NCI-H774 (cell line): ENCODE results near the gene PRDM2.

Source experiments
- DNase-seq: peaks from one replicate; lab custom pipeline; 2025; lab: John Stamatoyannopoulos, UW

Gene PRDM2

DNA sequence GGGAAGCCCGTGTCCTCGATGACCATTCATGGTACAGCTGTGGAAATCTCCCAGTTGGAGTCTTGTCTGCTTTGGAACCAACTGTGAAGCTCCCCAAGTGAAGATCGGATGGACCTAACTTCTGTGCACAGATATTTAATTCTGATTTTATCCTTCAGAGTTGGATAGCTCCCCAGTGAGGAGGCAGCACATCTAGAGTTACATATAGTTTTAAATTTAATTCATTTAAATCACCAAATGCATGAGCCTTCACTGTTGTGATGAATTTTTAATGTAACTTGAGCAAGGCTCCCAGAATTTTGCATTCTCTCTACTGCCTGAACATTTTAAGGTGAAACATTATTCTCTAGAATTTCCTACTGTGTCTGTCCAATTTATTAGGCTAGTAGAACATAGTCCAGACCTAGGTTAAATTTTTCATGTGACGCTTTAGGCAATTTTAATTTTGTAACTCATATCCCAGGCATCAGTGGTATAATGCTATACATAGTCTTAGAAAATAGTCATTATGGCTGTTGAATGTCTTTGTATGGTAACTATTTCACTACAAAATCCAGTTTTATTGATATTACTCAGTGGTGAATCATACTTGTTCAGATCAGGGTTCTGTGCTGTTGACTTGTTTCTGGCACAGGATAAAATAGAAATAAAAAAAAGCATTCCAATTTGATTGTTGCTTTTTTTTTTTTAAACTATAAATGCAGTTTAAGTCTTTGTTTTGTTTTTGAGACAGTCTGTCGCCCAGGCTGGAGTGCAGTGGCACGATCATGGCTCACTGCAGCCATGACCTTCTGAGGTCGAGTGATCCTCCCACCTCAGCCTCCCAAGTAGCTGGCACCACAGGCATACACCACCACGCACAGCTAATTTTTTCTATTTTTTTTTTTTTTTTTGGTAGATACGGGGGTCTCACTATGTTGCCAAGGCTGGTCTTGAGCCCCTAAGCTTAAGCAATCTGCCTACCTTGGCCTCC is 66.9 kb downstream of the PRDM2 start:
- no peak for DNase-seq

GRCh38 chr1:13769212-13769611 is 69.2 kb downstream of the PRDM2 start:
- DNase-seq: no peak

GRCh38 chr1:13769830-13770229 is 69.8 kb downstream of the PRDM2 start:
- no peak for DNase-seq

DNA sequence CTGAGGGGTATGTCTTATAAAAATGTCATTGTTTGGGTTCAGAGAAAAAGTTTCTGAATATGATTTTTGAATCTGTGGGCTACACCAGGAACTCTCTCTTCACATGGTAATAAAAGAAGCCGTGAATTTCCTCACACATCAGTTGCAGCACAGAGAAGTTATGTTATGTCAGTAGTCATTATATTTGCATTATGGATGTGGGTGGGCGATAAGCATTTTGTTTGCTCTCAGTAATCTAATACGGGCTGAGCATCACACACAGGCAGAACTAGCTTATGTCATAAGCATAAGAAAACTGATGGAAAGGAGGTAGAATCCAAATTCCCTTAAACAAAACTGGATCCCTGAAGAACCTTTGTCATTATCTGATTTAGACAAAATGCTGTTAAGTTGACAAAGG is 70.8 kb downstream of the PRDM2 start:
- no peak for DNase-seq

GRCh38 chr1:13771745-13772144 is 71.8 kb downstream of the PRDM2 start:
- DNase-seq: no peak

DNA sequence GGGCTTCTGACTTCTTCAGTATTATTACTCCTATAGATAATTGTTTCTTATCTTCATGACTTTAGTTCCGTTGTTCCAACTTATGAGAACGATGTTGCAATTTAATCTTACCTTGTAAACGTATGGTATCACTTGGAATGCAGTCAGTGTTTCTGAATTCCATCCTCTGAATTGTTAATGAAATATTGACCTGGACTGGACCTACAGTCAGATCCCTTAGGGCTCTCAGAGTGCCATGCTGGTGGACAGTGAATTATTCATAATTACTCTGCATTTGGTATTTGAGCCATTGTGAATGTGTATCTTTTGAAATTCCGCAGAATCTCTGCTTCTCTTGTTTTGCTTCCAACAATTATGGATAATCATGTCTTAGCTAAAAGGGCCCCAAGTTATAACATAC is 72.3 kb downstream of the PRDM2 start:
- DNase-seq: no peak

GRCh38 chr1:13774121-13774520 is 74.1 kb downstream of the PRDM2 start:
- no peak for DNase-seq

GRCh38 chr1:13775459-13775858 is 75.5 kb downstream of the PRDM2 start:
- no peak for DNase-seq

DNA sequence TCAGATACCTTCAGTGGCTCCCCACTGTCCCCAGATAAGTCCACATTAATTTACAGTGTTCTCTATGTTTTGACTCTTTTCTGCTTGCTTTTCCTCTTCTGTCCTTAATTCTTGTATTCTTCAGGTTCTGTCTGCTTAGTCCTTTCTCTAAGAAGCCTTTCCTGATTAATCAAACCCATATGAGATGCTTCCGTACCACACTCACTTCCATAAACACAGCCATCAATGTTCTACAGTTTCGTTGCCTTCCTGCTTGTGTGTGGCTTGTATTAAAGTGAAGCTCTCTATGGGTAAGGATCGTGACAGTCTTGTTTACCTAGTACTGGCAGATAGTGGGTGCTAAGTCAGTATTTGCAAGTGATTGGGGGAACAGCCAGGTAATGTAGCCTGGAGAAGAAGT is 75.9 kb downstream of the PRDM2 start:
- DNase-seq: no peak

DNA sequence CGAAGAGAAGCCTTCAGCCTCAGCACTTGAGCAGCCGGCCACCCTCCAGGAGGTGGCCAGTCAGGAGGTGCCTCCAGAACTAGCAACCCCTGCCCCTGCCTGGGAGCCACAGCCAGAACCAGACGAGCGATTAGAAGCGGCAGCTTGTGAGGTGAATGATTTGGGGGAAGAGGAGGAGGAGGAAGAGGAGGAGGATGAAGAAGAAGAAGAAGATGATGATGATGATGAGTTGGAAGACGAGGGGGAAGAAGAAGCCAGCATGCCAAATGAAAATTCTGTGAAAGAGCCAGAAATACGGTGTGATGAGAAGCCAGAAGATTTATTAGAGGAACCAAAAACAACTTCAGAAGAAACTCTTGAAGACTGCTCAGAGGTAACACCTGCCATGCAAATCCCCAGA is 78.4 kb downstream of the PRDM2 start:
- DNase-seq: no peak

- DNase-seq: no peak
These were observed 79.9 kb downstream of the PRDM2 start for GRCh38 chr1:13779930-13780329.

- no peak for DNase-seq
These were observed 80.8 kb downstream of the PRDM2 start for GRCh38 chr1:13780780-13781179.

DNA sequence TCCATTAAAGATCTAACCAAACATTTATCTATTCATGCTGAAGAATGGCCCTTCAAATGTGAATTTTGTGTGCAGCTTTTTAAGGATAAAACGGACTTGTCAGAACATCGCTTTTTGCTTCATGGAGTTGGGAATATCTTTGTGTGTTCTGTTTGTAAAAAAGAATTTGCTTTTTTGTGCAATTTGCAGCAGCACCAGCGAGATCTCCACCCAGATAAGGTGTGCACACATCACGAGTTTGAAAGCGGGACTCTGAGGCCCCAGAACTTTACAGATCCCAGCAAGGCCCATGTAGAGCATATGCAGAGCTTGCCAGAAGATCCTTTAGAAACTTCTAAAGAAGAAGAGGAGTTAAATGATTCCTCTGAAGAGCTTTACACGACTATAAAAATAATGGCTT is 81.2 kb downstream of the PRDM2 start:
- no peak for DNase-seq

DNA sequence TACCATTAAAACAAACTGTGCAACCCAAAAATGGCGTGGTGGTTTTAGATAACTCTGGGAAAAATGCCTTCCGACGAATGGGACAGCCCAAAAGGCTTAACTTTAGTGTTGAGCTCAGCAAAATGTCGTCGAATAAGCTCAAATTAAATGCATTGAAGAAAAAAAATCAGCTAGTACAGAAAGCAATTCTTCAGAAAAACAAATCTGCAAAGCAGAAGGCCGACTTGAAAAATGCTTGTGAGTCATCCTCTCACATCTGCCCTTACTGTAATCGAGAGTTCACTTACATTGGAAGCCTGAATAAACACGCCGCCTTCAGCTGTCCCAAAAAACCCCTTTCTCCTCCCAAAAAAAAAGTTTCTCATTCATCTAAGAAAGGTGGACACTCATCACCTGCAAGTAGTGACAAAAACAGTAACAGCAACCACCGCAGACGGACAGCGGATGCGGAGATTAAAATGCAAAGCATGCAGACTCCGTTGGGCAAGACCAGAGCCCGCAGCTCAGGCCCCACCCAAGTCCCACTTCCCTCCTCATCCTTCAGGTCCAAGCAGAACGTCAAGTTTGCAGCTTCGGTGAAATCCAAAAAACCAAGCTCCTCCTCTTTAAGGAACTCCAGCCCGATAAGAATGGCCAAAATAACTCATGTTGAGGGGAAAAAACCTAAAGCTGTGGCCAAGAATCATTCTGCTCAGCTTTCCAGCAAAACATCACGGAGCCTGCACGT is 82.1 kb downstream of the PRDM2 start:
- DNase-seq: no peak

DNA sequence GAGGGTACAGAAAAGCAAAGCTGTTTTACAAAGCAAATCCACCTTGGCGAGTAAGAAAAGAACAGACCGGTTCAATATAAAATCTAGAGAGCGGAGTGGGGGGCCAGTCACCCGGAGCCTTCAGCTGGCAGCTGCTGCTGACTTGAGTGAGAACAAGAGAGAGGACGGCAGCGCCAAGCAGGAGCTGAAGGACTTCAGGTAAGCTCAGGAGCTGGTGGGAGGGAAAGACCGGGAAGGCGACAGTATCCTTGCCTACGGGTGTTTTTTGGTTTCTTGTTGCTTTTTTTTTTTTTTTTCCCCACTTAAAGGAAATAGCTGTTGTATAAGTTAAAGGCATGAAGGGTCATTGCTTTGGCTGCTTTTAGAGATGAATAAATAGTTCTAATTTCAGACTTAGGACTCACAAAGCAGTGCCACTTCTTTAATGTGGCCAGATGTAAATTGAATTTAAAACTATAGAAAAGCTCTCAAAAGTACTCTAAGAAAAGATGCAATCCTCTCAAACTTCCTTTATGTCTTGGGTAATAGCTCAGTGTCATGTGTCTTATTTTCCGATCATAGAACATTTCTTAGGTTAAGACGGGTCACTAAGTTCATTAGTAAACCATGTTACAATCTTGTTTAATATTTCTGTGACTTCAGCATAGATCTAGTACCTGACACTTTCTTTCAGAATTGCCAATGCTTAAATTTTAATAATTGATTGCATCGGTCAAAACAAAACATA is 82.8 kb downstream of the PRDM2 start:
- DNase-seq: no peak

GRCh38 chr1:13783551-13783950 is 83.6 kb downstream of the PRDM2 start:
- no peak for DNase-seq

- no peak for DNase-seq
These were observed 85.0 kb downstream of the PRDM2 start for GRCh38 chr1:13784971-13785370.

GRCh38 chr1:13786541-13786940 is 86.6 kb downstream of the PRDM2 start:
- no peak for DNase-seq

DNA sequence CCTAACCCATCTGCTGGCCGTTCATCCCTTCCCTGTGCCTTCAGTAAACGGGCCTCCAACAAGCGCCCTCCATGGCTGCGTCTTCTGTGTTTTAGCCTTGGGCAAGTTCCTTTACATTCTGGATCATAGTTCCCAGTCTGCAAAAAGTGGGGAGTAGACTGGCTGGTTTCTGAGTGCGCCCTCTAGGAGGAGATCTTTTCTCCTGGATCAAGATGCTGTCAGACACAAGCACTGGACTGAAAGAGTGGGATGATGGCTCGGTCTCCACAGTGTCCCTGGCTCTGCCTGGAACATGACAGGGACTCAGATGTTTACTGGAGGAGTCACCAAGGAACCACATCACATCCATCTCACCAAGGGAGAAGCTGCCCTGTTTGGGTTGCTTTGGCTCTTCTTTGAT is 88.8 kb downstream of the PRDM2 start:
- no peak for DNase-seq

DNA sequence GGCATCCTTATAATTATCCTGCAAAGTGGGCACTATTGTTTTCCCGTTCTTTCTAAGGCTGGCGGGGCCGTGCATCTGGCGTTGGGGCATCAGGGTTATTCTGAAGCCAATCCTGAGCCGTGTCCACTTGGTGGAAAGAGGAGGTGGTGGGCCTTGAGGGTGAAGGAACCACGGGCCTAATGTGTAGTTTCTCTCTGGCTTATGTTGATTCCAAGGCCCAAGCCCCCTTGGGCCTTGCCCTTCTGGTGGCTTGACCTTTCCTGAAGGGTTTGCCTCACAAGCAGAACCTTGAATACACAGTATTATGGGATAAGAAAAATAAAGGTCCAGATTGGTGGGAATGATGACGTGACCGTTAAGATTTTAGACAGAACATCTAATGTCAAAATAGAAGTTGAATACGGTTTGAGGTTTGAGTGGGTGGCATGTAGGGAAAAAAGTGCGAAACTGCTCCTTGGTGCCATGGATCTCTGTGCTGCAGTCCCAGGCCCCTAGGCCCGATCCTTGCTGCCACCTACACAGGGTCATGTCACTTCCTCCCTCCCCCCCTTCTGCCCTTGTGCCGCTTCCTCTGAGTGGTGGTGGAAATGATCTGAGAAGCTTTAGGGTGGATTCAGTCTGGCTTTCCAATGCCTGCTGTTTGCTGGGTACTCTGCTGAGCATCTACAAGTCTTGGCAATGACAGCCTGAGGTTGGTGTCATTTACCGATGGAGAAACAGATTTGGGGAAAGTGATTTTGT is 90.5 kb downstream of the PRDM2 start:
- DNase-seq: no peak

- no peak for DNase-seq
These were observed 92.4 kb downstream of the PRDM2 start for GRCh38 chr1:13792419-13792818.
